Suppressor macrophage treated with lipopolysaccharide for 1 hour (primary cell): ENCODE data around the gene NKX3-2.
"Not testable (repeated sequence)": the region's sequence is repeated elsewhere in the genome, so short reads cannot be mapped to it uniquely, and the experiment has no call there.

ENCODE experiments used
- DNase-seq, 3 donors: peaks; one replicate each; pipeline ENCODE4 v3.0.0-alpha.2; 2020 to 2022

The NKX3-2 gene

DNA sequence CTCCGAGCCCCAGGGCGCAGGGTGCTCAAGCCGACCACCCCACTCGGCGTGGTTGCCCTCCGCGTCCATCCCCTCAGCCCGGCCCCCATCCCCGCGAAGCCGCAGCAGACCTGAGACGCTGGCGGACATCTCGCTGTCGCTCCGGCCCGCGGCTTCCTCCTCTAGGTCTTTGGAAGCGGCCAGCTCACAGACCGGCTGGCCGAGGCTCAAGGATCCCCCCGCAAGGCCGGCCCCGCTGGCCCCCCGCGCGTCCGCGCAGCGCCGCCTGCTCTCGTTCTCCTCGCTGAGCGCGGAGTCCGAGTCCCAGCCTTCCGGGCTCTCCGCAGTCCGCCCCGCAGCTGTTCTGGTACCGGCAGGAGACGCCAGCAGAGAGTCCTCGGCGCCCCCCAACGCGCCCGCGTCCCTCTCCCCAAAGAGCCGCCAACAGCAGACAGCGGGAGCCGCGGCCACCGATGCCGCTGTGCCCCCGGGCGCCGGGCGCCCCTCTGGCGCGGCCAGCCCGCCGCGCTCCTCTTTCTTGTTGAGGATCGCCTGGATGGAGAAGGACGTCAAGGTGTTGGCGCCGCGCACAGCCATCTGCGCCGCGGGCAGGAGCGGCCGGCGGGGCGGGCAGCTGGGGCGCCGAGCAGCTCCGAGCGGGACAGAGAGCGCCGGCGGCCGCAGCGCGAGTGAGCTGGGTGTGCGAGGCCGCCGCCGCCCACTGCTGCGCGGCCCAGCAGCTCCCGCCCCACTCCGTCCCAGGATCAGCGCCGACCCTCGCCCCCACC is at the start of gene NKX3-2:
NKX3-2 (minus strand) TSS at position 670 of the 767 bp plus-strand sequence; CDS start at position 576, 94 bp downstream.
- peak in 1 of 3 donors; percentile 56 for DNase-seq

DNA sequence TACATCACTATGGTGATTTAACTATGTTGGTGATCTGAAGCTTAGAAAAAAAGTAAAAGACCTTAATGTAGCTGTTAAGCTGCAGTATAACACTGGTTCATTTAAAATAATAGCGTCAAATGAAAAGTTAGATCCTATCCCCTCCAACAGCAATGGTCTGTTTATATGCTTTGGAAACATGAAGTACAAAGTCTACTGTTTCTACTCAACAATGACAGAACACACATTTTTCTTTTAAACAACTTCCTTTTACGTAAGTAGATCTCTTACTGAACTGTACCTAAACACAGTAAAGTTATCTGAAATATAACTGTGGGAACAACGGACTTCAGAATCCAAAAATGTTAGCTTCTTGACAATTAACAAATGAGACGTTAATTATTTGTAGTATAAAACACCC is 47.9 kb upstream of the NKX3-2 start:
- no peak for DNase-seq

DNA sequence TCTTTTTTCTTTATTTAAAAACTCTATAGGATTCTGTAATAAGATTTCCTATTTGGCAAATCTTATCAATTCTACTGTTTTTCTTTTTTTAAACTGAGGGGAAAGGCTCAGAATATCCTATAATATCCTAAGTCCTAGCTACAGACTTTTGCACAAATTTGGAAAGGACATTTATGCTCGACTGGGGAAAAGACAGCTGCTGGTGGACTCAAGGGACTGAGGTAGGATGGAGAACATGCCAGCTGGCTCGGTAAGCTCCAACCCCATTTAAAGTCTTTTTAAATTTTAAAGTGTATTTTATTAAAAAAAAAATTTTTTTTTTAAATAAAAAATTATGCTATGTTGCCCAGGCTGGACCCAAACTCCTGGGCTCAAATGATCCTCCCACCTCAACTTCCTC is 46.5 kb upstream of the NKX3-2 start:
- DNase-seq = no peak

DNA sequence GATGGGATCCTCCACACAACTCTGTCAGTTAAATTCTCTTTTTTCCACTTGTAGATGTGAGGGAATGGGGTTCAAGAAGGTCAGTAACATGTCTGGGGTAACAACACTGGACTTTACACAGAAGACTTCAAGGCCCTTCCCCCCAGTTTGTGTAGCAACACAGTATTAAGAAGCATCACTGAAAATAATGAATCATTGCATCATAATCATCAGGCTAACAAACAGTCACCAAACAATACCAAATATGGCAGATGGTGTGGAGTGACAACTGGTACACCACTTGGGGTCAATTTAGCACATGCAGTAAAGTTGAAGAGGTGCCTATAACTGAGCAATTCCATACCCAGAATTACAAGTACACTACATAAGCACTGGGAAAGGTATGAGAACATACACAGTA is 44.6 kb upstream of the NKX3-2 start:
- no peak for DNase-seq

DNA sequence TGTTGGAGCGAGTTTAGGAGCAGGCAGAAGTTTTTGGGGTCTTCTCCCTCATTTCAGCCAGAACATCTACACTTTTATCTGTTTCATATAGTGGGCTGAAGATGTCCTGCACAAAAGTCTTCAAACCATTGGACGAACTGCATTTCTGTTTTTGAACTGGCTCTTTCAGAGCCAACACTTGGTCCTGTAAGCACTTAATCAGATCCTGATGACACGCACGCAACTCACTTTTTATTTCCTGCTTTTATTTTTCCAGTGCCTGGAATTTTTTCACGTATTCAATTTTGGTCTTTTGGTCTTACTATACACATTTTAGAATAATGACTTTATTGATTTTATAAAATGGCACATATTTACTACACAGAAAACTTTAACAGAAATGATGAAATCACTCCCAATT is 40.2 kb upstream of the NKX3-2 start:
- no peak for DNase-seq

DNA sequence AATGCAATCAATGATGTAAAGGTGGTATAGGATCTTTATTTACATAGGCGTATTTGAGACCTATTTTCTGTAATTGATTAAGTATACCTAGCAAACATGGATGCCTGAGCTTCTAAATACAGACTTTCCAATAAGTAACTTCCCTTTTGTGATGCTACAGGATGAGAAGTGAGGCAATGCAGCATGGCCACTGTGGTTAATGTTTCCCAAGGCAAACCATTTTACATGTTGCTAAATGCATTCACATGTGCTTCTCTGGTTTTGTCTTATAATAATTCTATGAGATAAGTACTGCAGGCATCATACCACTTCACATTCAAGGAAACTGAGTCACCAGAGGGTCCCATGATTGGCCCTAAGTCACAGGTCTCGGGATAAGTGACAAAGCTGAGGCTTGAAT is 35.7 kb upstream of the NKX3-2 start:
- peak in 1 of 3 donors; percentile 5 for DNase-seq

DNA sequence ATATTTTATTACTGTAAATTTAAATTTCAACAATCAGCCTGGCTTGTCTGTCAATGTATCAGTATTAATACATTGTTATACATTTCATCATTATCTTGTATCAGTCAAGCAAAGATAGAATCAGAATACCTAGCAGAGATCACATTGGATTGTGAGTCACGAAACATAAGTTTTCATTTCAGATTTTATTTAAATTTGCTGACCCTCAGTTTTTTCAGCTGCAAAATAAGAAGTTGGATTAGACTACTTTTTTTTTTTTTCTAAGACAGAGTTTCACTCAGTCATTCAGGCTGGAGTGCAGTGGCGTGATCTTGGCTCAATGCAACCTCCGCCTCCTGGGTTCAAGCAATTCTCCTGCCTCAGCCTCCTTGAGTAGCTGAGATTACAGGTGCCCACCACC is 33.4 kb upstream of the NKX3-2 start:
- DNase-seq = no peak

DNA sequence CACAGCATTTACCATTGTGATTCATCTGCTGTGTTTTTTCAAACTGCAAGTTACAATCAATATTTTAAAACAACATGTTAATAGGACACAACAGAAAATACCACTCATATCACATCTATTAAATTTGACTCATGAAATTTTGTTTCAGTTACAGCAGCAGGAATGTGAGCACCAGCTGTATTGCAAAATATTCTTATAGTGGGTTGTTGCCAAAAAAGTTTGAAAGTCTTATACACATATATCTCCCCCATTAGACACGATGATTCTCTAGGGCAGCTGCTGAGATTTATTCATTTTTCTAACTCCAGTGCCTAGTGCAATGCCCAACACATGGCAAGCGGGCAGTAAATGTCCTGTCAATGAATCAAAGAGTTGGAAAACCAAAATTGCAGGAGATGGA is 26.6 kb upstream of the NKX3-2 start:
- DNase-seq = no peak

DNA sequence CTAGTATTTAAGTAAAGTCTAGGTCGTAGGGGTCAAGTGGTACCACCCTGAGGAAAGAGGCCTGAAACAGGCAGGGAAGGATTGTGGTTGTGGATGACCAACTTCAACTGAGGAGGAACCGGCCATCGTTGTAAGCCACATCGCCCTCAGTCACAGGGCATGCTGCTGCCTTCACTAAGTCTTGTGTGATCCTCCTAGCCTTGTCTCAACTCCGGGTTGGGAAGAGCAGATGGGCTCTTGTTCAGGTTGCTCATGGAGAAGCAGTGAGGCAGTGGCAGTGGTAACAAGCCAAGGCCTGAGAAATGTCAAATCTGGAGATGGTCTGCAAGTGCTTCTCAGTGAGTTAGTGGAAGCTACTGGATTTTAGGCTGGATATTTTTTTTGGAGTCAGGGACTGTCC is 22.8 kb upstream of the NKX3-2 start:
- no peak for DNase-seq

DNA sequence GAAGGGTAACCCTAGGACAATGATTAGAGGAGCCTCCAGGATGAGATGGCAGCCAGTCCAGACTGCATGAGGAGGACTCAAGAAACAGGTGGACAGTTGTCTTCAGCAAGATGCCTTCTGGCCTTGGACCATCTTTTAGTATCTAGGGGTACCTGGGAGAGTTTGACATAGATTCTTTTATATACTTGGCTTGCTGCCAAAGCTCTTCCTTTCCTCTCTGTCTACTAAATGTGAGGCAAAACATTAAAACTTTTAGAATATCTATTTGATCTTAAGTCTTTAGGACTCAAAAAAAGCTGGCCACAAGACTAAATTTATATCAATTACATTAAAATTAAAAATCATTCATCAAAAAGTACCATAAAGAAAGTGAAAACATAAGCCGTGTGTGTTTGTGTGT is 18.6 kb upstream of the NKX3-2 start:
- no peak for DNase-seq

DNA sequence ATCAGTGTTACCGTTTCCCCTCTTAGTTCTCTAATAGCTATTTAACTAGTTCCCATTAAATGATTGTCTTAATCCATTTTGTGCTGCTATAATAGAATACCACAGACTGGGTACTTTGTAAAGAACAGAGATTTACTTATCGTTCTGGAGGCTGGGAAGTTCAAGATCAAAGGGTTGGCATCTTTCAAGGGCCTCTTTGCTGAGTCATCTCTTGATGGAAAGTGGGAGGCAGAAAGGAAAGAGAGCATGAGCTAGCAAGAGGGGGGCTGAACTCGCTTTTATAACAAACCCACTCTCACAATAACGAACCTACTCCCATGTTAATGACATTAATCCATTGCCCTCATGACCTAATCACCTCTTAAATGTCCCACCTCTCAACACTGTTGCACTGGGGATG is 17.4 kb upstream of the NKX3-2 start:
- no peak for DNase-seq

DNA sequence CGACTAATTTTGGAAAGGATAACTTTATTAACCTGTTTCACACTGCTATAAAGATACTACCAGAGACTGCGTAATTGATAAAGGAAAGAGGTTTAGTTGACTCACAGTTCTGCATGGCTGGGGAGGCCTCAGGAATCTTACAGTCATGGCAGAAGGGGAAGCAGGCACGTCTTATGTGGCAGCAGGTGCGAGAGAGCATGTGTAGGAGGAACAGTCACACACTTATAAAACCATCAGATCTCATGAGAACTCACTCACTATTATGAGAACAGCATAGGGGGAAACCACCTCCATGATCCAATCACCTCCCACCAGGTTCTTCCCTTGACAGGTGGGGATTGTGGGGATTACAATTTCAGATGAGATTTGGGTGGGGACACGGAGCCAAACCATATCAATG is 15.8 kb upstream of the NKX3-2 start:
- DNase-seq = not testable (repeated sequence)

DNA sequence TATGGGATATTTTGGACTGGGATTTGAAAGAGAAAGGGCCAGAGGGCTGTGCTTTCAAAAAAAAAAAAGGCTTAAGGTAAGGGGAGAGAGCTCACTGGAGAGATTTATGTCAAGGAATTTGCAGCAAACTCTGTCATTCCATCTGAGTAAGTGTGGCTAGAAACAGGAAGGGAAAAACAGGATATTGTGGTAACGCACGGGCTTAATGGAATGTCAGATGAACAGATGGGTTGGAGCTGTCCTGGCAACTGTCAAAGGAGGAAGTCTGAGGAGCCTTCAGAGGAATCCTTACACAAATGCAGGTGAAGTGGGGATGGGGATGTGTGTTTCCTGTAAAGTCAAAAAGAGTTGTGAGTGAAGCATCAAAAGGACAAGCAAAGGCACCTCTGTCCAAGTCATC is 15.1 kb upstream of the NKX3-2 start:
- DNase-seq = no peak

DNA sequence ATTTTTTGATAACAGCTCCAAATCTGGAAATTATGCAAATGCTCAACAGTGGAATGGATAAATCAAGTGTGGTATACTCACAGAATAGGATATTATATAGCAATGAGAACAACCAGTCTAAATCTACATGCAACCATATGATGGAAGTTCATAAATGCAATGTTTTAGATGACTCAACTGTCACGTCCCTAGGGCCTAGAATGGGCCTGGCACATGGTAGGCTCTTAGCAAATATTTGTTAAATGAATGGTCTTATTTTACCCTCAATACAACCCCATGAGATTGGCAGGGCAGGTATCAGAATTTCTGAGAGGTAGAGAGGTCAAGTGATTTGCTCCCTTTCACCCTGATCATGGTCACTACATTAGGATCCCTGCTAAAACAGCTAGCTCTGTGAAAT is 14.6 kb upstream of the NKX3-2 start:
- DNase-seq = no peak

DNA sequence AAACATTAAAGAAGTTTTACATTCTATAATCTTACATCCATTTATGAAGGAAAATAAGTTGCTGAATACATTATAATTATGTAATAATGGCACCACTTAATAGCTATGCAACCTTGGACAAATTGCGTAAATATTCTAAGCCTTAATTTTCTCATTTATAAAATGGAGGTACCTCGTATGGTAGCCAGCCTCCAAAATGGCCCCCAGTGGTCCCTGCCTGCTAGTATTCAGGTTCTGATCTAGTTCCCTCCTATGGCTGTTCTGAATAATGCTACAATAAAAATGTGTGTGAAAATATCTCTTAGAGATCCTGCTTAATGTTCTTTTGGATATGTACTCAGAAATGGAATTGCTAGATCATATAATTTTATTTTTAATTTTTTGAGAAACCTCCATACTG is 11.0 kb upstream of the NKX3-2 start:
- no peak for DNase-seq

DNA sequence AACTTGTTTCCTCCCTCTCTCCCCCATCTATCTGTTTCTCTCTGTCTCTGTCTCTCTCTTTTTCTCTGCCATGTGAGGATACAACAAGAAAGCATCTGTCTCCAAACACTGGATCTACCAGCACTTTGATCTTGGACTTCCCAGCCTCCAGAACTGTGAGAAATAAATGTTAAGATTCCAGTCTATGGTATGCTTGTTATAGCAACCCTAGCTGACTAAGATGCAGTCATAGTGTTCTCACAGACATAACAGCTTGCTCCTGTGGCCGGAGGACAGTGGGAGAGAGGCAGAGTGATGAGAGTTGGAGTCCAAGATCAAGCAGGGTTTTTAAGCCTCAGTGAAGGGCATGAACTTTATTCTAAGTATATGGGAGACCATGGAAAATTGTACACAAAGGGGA is 8.8 kb upstream of the NKX3-2 start:
- DNase-seq = no peak

DNA sequence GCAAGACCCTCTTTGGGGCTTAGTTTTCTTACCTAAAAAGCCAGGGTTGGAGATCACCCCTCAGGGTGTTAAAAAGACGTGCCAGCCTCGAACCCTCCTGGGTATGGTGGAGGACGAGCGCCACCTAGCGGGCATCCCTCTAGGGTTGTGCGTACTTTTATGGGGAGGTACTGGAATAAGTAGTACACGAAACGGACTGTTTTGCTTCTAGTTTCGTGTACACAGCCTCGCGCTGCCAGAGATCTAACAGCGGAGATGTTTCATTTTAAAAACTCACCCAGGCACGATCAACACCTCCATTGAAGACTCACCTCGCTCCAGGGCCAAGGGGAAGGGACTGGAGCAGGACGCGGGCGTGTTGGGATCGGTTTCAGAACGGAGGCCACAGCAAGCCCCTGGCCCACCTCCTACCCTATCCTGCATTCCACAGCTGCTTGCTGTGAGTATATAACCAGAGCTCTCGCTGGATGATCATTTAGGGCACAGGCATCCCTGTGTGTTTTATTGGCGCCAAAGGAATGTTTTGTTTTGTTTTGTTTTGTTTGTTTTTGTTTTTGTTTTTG is 4.8 kb upstream of the NKX3-2 start:
- DNase-seq = peak; percentile 85 to 92 (median 91)

DNA sequence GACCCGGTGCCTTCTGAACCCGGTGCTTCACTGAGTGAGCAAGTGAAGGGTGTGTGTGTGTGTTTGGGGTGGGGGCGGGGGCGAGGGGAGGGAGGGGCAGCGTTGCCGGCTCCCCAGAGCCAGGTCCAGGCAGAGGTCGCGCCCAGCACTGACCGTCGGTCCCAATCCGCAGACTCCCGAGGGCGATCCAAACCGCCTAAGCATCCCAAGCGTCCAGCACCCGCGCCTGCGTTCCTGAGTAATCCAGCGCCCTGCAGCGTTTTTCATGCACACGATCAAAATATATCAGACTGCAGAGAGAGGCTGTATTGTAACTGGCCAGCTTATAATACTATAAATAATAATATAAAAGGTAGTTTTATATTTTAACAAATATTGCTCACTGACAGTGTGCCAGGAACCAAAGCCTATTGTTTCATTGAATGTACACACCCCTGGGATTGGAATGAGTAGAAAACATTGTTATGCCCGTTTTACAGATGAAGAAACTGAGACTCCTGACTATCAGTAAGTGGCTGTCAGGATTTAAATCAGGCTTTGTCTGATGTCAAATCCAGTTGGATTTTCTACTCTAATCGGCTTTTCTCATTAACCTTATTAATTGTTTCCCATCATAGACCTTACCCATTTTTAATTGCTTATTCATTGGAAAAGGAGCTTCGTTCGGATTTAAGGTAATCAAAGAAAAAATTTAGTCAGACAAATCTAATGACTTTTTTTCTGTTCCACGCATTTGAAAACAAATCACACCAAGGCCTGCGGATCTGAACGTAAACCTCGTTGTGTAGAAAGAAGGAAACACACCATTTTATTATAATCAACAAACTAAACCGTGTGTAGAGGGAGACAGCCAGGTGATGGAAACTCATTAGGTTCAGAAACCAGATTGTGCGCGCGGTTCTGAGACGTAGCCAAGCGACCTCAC is 4.0 kb upstream of the NKX3-2 start:
- DNase-seq = no peak

DNA sequence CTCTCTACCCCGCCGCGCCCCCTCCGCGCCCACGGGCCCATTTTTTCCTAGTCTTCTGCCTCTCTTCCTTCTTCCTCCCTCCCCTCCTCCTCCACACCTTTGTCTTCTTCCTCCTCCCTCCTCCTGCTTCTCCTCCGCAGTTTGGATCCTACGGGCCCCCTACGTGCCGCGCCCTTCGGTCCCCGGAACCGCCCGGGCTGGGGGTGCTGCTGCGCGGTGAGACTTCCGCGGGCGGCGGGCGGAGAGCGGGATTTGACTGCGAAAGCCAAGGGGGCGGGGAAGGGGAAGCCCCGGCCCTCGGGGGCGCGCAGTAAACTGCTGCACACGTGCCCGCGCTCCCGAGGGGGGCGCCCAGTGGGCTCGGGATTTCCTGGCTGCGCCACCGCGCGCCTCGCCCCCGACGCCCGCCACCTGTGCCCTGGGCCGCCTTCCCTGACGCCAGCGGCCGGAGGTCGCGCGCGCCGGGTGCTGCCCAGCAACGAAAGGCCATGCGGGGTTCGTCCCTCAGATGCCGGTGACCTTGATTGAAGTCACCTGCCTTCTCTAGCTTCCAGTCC is 3.3 kb upstream of the NKX3-2 start:
- DNase-seq = peak in 1 of 3 donors; percentile 48

DNA sequence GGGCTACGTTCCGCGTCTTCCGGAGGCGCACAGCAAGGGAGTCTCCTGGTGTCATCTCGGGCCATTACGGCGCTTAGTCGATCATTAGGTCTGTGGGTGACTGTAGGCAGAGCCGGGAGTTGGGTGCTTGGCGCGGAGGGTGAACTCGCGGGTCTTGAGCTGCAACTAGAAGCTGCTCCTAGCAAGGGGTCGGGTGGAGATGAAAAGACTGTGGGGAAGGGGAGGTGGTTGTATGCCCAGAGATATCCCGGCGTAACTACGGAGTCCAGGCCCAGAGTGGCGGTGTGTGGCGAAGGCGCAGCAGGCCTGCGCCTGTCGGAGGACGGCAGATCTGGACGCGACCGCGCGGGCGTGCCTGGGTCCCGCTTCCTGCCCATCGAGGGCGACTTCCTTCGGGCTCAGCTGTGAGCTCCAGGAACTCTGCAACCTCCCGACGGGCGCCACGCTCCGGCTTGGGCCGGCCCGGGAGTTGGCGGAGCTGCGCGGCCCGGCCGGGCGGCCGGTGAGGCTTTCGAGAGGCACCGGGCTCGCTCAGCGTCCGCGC is 2.7 kb upstream of the NKX3-2 start:
- peak in 1 of 3 donors; percentile 37 for DNase-seq

DNA sequence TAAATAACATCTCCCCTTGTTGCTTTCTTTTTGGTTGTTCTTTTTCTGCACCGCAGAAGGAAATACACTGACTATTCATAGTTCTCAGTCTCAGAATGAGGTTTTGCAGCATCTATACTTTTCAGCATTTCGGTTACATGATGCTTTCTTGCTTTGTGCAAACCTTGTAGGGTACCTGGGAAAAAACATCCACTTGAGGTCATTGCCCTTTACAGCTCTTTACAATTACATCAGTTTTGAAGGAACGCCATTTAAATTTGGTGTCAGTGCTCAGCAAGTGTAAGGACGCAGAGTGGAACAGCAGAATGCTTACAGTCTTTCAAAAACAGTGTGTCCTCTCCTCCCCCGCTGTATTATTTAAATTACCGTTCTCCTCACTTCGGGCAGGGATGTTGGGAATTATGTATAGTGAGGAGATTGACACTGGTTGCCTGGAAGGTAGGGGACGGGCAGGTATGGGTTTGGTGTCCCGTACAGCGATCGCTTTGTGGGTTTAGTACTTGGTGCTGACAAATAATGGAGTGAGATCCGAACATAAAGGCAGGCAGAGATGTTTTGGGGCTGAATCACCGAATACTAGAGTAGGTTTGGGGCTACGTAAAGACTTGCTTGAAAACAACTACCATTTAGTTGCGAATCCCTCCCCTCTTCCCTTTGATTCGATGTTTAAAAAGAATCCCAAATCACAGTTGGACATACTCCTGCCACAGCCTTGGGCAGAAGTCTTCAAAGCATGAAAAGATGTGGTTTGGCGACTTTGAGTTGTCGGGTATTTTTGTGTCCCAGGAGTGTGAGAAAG is 2.0 kb upstream of the NKX3-2 start:
- DNase-seq = no peak

DNA sequence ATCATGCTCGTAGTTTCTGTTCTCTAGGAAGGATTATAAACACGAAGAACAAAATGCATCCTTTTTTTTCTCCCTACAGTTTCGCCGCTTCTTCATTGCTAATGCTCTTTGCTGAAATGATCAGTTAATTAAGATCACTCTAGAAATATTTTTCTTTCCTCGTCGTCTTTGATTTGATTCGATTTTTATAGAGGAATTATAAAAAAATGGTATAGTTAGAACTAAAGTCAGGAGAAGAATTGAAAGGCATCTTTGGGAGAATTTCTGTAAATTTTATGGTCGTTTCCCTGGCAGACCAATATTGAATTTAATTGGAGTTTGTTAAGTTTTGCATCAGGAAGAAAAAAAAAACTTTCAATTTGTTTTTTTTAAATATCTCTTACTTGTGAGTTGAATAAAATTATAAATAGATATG is 1.1 kb upstream of the NKX3-2 start:
- no peak for DNase-seq
